IPS-20b (cell line): ENCODE measurements around the gene KRTAP21-3.

Source experiments
- H3K27ac ChIP-seq: one replicate; pipeline ENCODE4 v1.5.1; 2013; ENCODE audit warnings: low read length
- H3K27me3 ChIP-seq: 2 replicates; pipeline ENCODE4 v1.6.1; 2013; ENCODE audit warnings: mild to moderate bottlenecking, low read length, inconsistent platforms; ENCODE audit not compliant: insufficient read depth
- H3K36me3 ChIP-seq: 2 replicates; pipeline ENCODE4 v1.6.1; 2013; ENCODE audit warnings: low read depth, mild to moderate bottlenecking, inconsistent platforms, low read length, moderate library complexity; ENCODE audit not compliant: insufficient read depth
- H3K4me1 ChIP-seq: 2 replicates; pipeline ENCODE4 v1.6.1; 2013; ENCODE audit warnings: mild to moderate bottlenecking, control low read depth, inconsistent platforms, low read length, moderate library complexity; ENCODE audit not compliant: insufficient read depth
- H3K4me3 ChIP-seq: 2 replicates; pipeline ENCODE4 v1.5.1; 2013; ENCODE audit warnings: mild to moderate bottlenecking, low read length, inconsistent platforms
- H3K9ac ChIP-seq: 2 replicates; pipeline ENCODE4 v1.6.1; 2013; ENCODE audit warnings: low read depth, mild to moderate bottlenecking, inconsistent platforms, low read length, moderate library complexity
- H3K9me3 ChIP-seq: 2 replicates; pipeline ENCODE4 v1.6.1; 2013; ENCODE audit warnings: mild to moderate bottlenecking, low read depth, low read length, inconsistent platforms; ENCODE audit not compliant: insufficient read depth

KRTAP21-3 gene

GRCh38 chr21:30713766-30714165, 4.8 kb downstream of the KRTAP21-3 start:
- Histone ChIP-seq H3K4me1 (no peaks in the 10 kb centered on the region), H3K36me3 (no peaks in the 10 kb centered on the region), H3K4me3 (no peak overlapping the region), H3K9me3 (peaks cover 7% of the 10 kb centered on the region; the same call in 1 of the 2 replicates), H3K9ac (no peak overlapping the region), H3K27ac (no peak overlapping the region), H3K27me3 (no peaks in the 10 kb centered on the region)

GRCh38 chr21:30710499-30710898, 8.1 kb downstream of the KRTAP21-3 start:
- no peak overlapping the region for H3K9ac ChIP-seq
- no peaks in the 10 kb centered on the region for H3K36me3 ChIP-seq
- no peaks in the 10 kb centered on the region for H3K4me1 ChIP-seq
- no peaks in the 10 kb centered on the region for H3K27me3 ChIP-seq
- peaks cover 7% of the 10 kb centered on the region; the same call in 1 of the 2 replicates for H3K9me3 ChIP-seq
- no peak overlapping the region for H3K27ac ChIP-seq
- no peak overlapping the region for H3K4me3 ChIP-seq

GRCh38 chr21:30707409-30707808, 11.2 kb downstream of the KRTAP21-3 start:
- Histone ChIP-seq H3K27ac (no peak overlapping the region), H3K27me3 (no peaks in the 10 kb centered on the region), H3K9ac (no peak overlapping the region), H3K9me3 (peaks cover 4% of the 10 kb centered on the region; the same call in 1 of the 2 replicates), H3K4me1 (no peaks in the 10 kb centered on the region), H3K36me3 (no peaks in the 10 kb centered on the region), H3K4me3 (no peak overlapping the region)

GRCh38 chr21:30695956-30696355, 22.6 kb downstream of the KRTAP21-3 start:
- no peak overlapping the region for H3K9ac ChIP-seq
- H3K4me3 ChIP-seq: no peak overlapping the region
- peaks cover 24% of the 10 kb centered on the region for H3K9me3 ChIP-seq
- no peaks in the 10 kb centered on the region for H3K36me3 ChIP-seq
- H3K4me1 ChIP-seq: no peaks in the 10 kb centered on the region
- H3K27ac ChIP-seq: no peak overlapping the region
- no peaks in the 10 kb centered on the region for H3K27me3 ChIP-seq

GRCh38 chr21:30689822-30690221, 28.8 kb downstream of the KRTAP21-3 start:
- Histone ChIP-seq H3K4me1 (no peaks in the 10 kb centered on the region), H3K27ac (no peak overlapping the region), H3K4me3 (no peak overlapping the region), H3K36me3 (no peaks in the 10 kb centered on the region), H3K9me3 (no peaks in the 10 kb centered on the region), H3K27me3 (no peaks in the 10 kb centered on the region), H3K9ac (no peak overlapping the region)

- Histone ChIP-seq H3K9ac (no peak overlapping the region), H3K9me3 (no peaks in the 10 kb centered on the region), H3K4me1 (no peaks in the 10 kb centered on the region), H3K4me3 (no peak overlapping the region), H3K36me3 (no peaks in the 10 kb centered on the region), H3K27ac (no peak overlapping the region), H3K27me3 (no peaks in the 10 kb centered on the region; the same call in 1 of the 2 replicates)
Measured at GRCh38 chr21:30684506-30684905, 34.1 kb downstream of the KRTAP21-3 start.

- H3K27ac ChIP-seq: no peak overlapping the region
- no peaks in the 10 kb centered on the region; the same call in 1 of the 2 replicates for H3K27me3 ChIP-seq
- H3K9me3 ChIP-seq: no peaks in the 10 kb centered on the region
- H3K36me3 ChIP-seq: no peaks in the 10 kb centered on the region
- H3K4me1 ChIP-seq: no peaks in the 10 kb centered on the region
- H3K9ac ChIP-seq: no peak overlapping the region
- no peak overlapping the region for H3K4me3 ChIP-seq
Measured at GRCh38 chr21:30680586-30680985, 38.0 kb downstream of the KRTAP21-3 start.

- no peaks in the 10 kb centered on the region; the same call in 1 of the 2 replicates for H3K27me3 ChIP-seq
- no peak overlapping the region for H3K27ac ChIP-seq
- H3K4me3 ChIP-seq: no peak overlapping the region
- H3K4me1 ChIP-seq: no peaks in the 10 kb centered on the region
- no peaks in the 10 kb centered on the region for H3K9me3 ChIP-seq
- no peak overlapping the region for H3K9ac ChIP-seq
- no peaks in the 10 kb centered on the region for H3K36me3 ChIP-seq
Measured at GRCh38 chr21:30676737-30677136, 41.8 kb downstream of the KRTAP21-3 start.

- Histone ChIP-seq H3K4me3 (no peak overlapping the region), H3K9me3 (no peaks in the 10 kb centered on the region; the same call in 1 of the 2 replicates), H3K4me1 (no peaks in the 10 kb centered on the region), H3K27ac (no peak overlapping the region), H3K36me3 (no peaks in the 10 kb centered on the region), H3K9ac (no peak overlapping the region), H3K27me3 (no peaks in the 10 kb centered on the region)
Measured at GRCh38 chr21:30674312-30674711, 44.3 kb downstream of the KRTAP21-3 start.

GRCh38 chr21:30672985-30673650, 45.5 kb downstream of the KRTAP21-3 start:
- no peaks in the 10 kb centered on the region for H3K4me1 ChIP-seq

GRCh38 chr21:30668776-30669175, 49.8 kb downstream of the KRTAP21-3 start:
- Histone ChIP-seq H3K27ac (no peak overlapping the region), H3K36me3 (no peaks in the 10 kb centered on the region), H3K27me3 (no peaks in the 10 kb centered on the region), H3K9ac (no peak overlapping the region), H3K9me3 (no peaks in the 10 kb centered on the region; the same call in 1 of the 2 replicates), H3K4me3 (no peak overlapping the region), H3K4me1 (no peaks in the 10 kb centered on the region)

More at GRCh38 chr21:30672985-30673650, 45.5 kb downstream of the KRTAP21-3 start:
- no peak overlapping the region for H3K4me3 ChIP-seq
- no peaks in the 10 kb centered on the region for H3K36me3 ChIP-seq
- no peaks in the 10 kb centered on the region; the same call in 1 of the 2 replicates for H3K9me3 ChIP-seq
- no peak overlapping the region for H3K27ac ChIP-seq
- H3K9ac ChIP-seq: no peak overlapping the region
- H3K27me3 ChIP-seq: no peaks in the 10 kb centered on the region
